Osteocyte (in vitro differentiated cells): ENCODE results near the gene DEDD2. TPM values are rescaled to one million over a fixed set of nuclear protein-coding genes. Genes with fewer than 3 reads are reported as not detected.

ENCODE experiments used
- DNase-seq: peaks from one replicate; pipeline ENCODE4 v3.0.0; 2021; ENCODE audit warnings: mixed read lengths; ENCODE audit not compliant: unreplicated experiment; ENCODE audit errors: extremely low spot score
- H3K27ac Mint-ChIP-seq: one replicate; pipeline ENCODE4 v1.8.0; 2021; ENCODE audit warnings: mild to moderate bottlenecking, mixed read lengths; ENCODE audit not compliant: unreplicated experiment
- H3K27me3 Mint-ChIP-seq: one replicate; pipeline ENCODE4 v1.8.0; 2021; ENCODE audit warnings: mixed read lengths; ENCODE audit not compliant: unreplicated experiment
- H3K36me3 Mint-ChIP-seq: one replicate; pipeline ENCODE4 v1.8.0; 2021; ENCODE audit warnings: mixed read lengths; ENCODE audit not compliant: unreplicated experiment
- H3K4me1 Mint-ChIP-seq: one replicate; pipeline ENCODE4 v1.8.0; 2021; ENCODE audit warnings: mixed read lengths; ENCODE audit not compliant: unreplicated experiment
- H3K4me3 Mint-ChIP-seq: one replicate; pipeline ENCODE4 v1.8.0; 2021; ENCODE audit warnings: mild to moderate bottlenecking, moderate library complexity, mixed read lengths; ENCODE audit not compliant: unreplicated experiment
- H3K9me3 Mint-ChIP-seq: one replicate; pipeline ENCODE4 v1.8.0; 2021; ENCODE audit warnings: mixed read lengths; ENCODE audit not compliant: unreplicated experiment
- total RNA-seq: library from RNA; stranded (reverse); gene quantifications from 2 replicates; pipeline ENCODE4 v1.2.1, GENCODE V29; 2021
- TF ChIP-seq, protein P1 (sequence below): fragments of 200-600 bp; sonication (generic); IDR thresholded peaks from 2 replicates; pipeline ENCODE4 v1.5.0; 2021; ENCODE audit warnings: antibody characterized with exemption, mild to moderate bottlenecking, moderate library complexity

Gene DEDD2
- total RNA-seq, 1 donor from 2014 or later, result 27.4 TPM

GRCh38 chr19:42152910-42153671 lies 64.4 kb downstream of the DEDD2 start:
- H3K36me3 Mint-ChIP-seq, result no peaks in the 10 kb centered on the region
- DNase-seq, result no peak
- no peaks in the 10 kb centered on the region for H3K4me1 Mint-ChIP-seq
- H3K27ac Mint-ChIP-seq, result no peak overlapping the region
- TF ChIP-seq, protein P1, sequence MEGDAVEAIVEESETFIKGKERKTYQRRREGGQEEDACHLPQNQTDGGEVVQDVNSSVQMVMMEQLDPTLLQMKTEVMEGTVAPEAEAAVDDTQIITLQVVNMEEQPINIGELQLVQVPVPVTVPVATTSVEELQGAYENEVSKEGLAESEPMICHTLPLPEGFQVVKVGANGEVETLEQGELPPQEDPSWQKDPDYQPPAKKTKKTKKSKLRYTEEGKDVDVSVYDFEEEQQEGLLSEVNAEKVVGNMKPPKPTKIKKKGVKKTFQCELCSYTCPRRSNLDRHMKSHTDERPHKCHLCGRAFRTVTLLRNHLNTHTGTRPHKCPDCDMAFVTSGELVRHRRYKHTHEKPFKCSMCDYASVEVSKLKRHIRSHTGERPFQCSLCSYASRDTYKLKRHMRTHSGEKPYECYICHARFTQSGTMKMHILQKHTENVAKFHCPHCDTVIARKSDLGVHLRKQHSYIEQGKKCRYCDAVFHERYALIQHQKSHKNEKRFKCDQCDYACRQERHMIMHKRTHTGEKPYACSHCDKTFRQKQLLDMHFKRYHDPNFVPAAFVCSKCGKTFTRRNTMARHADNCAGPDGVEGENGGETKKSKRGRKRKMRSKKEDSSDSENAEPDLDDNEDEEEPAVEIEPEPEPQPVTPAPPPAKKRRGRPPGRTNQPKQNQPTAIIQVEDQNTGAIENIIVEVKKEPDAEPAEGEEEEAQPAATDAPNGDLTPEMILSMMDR, result no peak
- H3K27me3 Mint-ChIP-seq, result peaks cover 63% of the 10 kb centered on the region
- no peaks in the 10 kb centered on the region for H3K9me3 Mint-ChIP-seq
- H3K4me3 Mint-ChIP-seq, result no peak overlapping the region

DNA sequence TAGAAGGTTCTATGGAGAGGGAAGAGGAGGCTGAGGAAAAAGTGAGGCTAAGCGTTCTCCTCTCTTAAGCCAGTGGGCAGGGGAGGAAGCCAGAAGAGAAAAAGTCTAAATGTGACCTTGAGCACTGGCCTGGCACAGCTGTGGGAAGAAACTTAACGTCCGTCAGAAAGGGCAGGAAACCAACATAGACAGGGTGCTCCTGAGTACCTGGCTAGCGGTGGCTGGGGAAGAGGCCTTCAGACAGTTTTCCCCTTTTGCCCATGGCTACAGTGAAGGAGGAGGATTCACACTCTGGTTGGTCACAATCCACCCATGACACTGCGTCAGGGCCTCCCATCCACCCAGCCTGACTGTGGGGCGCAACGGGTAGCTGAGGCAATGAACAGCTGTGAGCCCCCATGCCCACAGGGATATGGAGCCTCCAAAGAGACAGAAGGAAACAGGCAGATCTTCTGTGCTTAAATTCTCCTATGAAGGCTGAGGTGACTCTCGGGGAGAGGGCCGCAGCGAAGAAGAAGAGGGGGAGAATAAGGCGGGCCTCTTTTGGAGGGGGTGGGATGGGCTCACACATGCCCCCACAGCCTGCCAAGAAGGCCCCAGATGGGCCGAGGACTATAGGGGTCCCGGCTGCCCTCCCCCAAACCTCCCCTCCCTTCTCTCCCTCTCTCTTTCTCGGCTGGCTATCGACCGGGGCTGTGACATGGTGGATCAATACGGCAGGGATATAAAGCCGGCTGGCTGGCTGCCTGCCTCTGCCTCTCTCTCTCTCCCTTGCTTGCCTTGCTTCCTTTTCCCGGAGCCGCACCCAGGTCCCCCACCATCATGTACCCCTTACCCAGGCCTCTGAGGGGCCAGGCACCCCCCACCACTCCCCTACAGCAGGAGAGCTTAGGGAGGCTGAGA lies 65.4 kb downstream of the DEDD2 start:
- no peak overlapping the region for H3K4me3 Mint-ChIP-seq
- H3K9me3 Mint-ChIP-seq, result no peaks in the 10 kb centered on the region
- H3K36me3 Mint-ChIP-seq, result no peaks in the 10 kb centered on the region
- no peak for DNase-seq
- no peak overlapping the region for H3K27ac Mint-ChIP-seq
- TF ChIP-seq, protein P1, result no peak
- no peaks in the 10 kb centered on the region for H3K4me1 Mint-ChIP-seq
- peaks cover 63% of the 10 kb centered on the region for H3K27me3 Mint-ChIP-seq

DNA sequence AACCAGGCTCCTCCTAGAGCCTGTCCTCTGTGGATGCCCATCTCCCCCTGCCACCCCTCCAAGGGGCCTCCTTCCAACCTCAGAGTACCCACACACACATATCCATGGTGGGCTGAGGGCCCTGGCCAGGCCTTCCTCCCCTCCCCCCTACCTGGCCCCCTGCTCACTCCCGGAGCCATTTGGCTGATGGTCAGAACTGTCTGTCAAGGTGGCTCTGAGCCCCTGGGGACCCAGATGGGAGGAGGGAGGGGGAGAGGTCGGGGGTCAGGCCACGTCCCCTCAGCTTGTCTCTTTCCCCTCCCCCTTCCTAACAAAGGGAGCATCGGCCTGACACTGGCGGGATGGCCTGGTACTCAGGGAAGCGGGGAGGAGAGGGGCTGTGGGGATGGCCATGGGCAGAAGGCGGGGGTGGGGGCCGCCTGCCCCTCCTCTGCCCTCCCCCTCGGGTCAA lies 66.5 kb downstream of the DEDD2 start:
- H3K36me3 Mint-ChIP-seq, result no peaks in the 10 kb centered on the region
- TF ChIP-seq, protein P1, result no peak
- H3K9me3 Mint-ChIP-seq, result no peaks in the 10 kb centered on the region
- no peak for DNase-seq
- H3K4me3 Mint-ChIP-seq, result no peak overlapping the region
- peaks cover 67% of the 10 kb centered on the region for H3K27me3 Mint-ChIP-seq
- no peaks in the 10 kb centered on the region for H3K4me1 Mint-ChIP-seq
- H3K27ac Mint-ChIP-seq, result no peak overlapping the region

DNA sequence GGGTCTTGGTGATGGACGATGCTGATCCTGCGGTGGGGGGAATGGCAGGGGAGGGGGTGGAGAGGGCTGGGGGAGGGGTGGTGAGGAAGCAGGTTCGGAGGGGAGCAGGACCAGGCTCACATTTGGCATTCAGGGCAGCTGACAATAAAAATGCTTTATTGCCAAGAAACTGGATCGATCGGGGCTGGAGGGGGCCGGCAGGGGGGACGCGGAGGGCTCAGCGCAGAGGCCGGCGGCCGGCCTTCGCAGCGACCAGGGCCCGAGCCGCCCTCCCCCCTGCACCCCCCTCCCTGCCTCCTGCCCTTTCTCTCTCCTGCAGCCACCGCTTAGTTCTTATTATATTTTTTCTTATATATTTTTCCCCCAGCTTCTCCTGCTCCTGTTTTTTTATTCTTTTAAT lies 67.1 kb downstream of the DEDD2 start:
- no peak overlapping the region for H3K27ac Mint-ChIP-seq
- peaks cover 62% of the 10 kb centered on the region for H3K27me3 Mint-ChIP-seq
- H3K9me3 Mint-ChIP-seq, result no peaks in the 10 kb centered on the region
- DNase-seq, result no peak
- no peaks in the 10 kb centered on the region for H3K4me1 Mint-ChIP-seq
- H3K4me3 Mint-ChIP-seq, result no peak overlapping the region
- TF ChIP-seq, protein P1, result no peak
- no peaks in the 10 kb centered on the region for H3K36me3 Mint-ChIP-seq
